ENCODE data around the gene GSG1L. TPM values are rescaled to one million over a fixed set of nuclear protein-coding genes. Genes with fewer than 3 reads are reported as not detected.
A peak's percentile ranks its signal among the peaks of the same experiment; 100 is the strongest.

Gene GSG1L
- total and polyA plus RNA-seq, 9 of the 15 experiments (the other 6 are each of a cell fraction or from before 2014, with no cell fraction given): not detected

DNA sequence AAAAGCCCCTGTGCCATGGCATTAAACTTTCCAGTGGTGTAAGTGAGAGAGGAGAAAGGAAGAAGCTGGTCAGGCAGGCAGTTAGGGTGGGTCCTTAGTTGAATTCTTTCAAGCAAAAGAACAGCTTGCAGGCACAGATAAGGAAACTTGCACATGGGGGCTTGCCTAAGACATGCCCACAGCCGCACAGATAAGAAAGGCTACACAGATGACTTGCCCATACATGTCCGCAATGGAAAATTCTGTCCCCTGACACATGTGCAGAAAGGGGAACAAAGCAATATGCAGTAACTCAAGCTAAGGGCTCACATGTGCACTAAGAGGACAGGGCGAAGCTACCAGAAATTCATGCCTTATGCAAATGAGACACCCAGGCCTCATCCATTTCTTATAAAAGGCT lies 69.9 kb downstream of the GSG1L start (continued):
- TF ChIP-seq, protein P1, sequence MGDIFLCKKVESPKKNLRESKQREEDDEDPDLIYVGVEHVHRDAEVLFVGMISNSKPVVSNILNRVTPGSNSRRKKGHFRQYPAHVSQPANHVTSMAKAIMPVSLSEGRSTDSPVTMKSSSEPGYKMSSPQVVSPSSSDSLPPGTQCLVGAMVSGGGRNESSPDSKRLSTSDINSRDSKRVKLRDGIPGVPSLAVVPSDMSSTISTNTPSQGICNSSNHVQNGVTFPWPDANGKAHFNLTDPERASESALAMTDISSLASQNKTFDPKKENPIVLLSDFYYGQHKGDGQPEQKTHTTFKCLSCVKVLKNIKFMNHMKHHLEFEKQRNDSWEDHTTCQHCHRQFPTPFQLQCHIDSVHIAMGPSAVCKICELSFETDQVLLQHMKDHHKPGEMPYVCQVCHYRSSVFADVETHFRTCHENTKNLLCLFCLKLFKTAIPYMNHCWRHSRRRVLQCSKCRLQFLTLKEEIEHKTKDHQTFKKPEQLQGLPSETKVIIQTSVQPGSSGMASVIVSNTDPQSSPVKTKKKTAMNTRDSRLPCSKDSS (IDR thresholded peaks at IDR 0.05; ENCODE audit: low read depth, partially characterized antibody): peak; percentile 40
- peak; percentile 74 for TF ChIP-seq TEAD4 (IDR thresholded peaks at IDR 0.05; ENCODE audit: low read length)
- TF ChIP-seq TEAD4 (CRISPR knock-in tag; IDR thresholded peaks at IDR 0.05; ENCODE audit: borderline replicate concordance): no peak
- TF ChIP-seq NFIC (IDR thresholded peaks at IDR 0.05): 0 out of 2 replicates have a peak, but pooled peaks have one; percentile 18
- peak; percentile 72 for TF ChIP-seq TCF3 (CRISPR knock-in tag; IDR thresholded peaks at IDR 0.05)
- peak; percentile 87; the same call in 1 of the 2 replicates for TF ChIP-seq ZNF780A (CRISPR knock-in tag; IDR thresholded peaks at IDR 0.05)
- no peak for TF ChIP-seq TAF7 (tag; IDR thresholded peaks at IDR 0.05)

DNA sequence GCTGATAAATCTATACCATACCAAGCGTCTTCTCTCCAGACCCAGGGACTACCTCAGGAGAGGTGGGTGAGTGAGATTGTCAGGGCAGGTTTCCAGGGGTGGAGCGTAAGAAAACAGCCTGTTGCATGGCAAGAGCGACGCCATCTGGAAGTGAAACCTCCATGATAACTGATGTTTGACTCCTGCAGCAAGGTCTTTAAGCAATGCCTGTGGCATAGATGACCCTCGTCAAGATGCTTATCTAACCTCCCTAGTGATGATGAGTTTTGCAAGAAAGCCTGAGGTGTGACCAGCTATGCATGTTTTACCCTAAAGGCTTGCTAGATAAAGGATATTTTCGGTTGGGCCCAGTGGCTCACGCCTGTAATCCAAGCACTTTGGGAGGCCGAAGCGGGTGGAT lies 71.6 kb downstream of the GSG1L start:
- no TSS peak for BruUV-seq (replicated peaks)
- POLR2A ChIA-PET: no interaction called here
- FAIRE-seq (no peak), ATAC-seq (no peak), DNase-seq (ENCODE audit: extremely low read depth in 1 of 4, low spot score in 3 of 4) (no peak)
- Histone ChIP-seq H3K79me2 (ENCODE audit: control insufficient read depth, insufficient read depth, low read length) (no peaks in the 10 kb centered on the region), H3K9me1 (ENCODE audit: control insufficient read depth, insufficient read depth, low read length) (no peaks in the 10 kb centered on the region), H3K4me2 (ENCODE audit: insufficient read depth, low read length) (no peak overlapping the region), H2AFZ (ENCODE audit: low read depth, low read length) (no peak overlapping the region), H3K27me3 (ENCODE audit: control insufficient read depth in 2 of 2, insufficient read depth in 2 of 2, low read length in 2 of 2) (peaks cover 2 to 8% of the 10 kb centered on the region in 2 experiments; a peak in 3 of 5 replicates), H3K4me1 (replicated peaks in 1 of 2; ENCODE audit: control insufficient read depth in 2 of 2, insufficient read depth in 2 of 2, low read length in 2 of 2) (no peaks in the 10 kb centered on the region), H3K9me3 (replicated peaks; ENCODE audit: control insufficient read depth, insufficient read depth, low read depth, low read length) (peaks cover 2% of the 10 kb centered on the region), H3K36me3 (ENCODE audit: control insufficient read depth, insufficient read depth, low read length) (no peaks in the 10 kb centered on the region), H3K9ac (ENCODE audit: insufficient read depth in 1 of 2, low read depth in 2 of 2, low read length in 2 of 2) (no peak overlapping the region), H3K4me3 (no peak overlapping the region), H4K20me1 (replicated peaks; ENCODE audit: control insufficient read depth, insufficient read depth, low read length) (no peaks in the 10 kb centered on the region), H3K27ac (ENCODE audit: extremely low read depth, low read depth, low read length) (no peak overlapping the region)
- CTCF ChIA-PET (ENCODE audit: low intra/inter-chr PET ratio): no interaction called here
- intact Hi-C loops (cut with micrococcal nuclease) (no loop called here), in situ Hi-C loops (cut with MboI) (no loop called here)
- WGBS (ENCODE audit: insufficient coverage, low coverage, missing lambda C conversion rate): 7% methylated on average over 9 of the region's 9 CpGs
- TF ChIP-seq CHD1 (IDR thresholded peaks at IDR 0.05; ENCODE audit: low read length) (no peak), GMEB1 (CRISPR knock-in tag; IDR thresholded peaks at IDR 0.05) (no peak), ZBTB26 (CRISPR knock-in tag; IDR thresholded peaks at IDR 0.05) (no peak), BRCA1 (IDR thresholded peaks at IDR 0.05) (no peak), BRCA1 (CRISPR knock-in tag; IDR thresholded peaks at IDR 0.05) (no peak), MAFF (IDR thresholded peaks at IDR 0.05; ENCODE audit: low read length) (no peak), ZNF121 (CRISPR knock-in tag; conservative IDR thresholded peaks at IDR 0.05) (no peak), ZNF778 (CRISPR knock-in tag; IDR thresholded peaks at IDR 0.05) (no peak)
- TF ChIP-seq, protein P2, sequence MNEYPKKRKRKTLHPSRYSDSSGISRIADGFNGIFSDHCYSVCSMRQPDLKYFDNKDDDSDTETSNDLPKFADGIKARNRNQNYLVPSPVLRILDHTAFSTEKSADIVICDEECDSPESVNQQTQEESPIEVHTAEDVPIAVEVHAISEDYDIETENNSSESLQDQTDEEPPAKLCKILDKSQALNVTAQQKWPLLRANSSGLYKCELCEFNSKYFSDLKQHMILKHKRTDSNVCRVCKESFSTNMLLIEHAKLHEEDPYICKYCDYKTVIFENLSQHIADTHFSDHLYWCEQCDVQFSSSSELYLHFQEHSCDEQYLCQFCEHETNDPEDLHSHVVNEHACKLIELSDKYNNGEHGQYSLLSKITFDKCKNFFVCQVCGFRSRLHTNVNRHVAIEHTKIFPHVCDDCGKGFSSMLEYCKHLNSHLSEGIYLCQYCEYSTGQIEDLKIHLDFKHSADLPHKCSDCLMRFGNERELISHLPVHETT (CRISPR knock-in tag; conservative IDR thresholded peaks at IDR 0.05 in 1 of 2, IDR thresholded peaks at IDR 0.05 in 1 of 2): no peak

Data from K562 (cell line).